ENCODE measurements around the gene PTPRE.

PTPRE gene

GRCh38 chr10:127905001-127905847 lies 1.7 kb upstream of the PTPRE start:
- Histone ChIP-seq H3K9me3 (ENCODE audit: severe bottlenecking) (no peaks in the 10 kb centered on the region), H3K4me1 (ENCODE audit: insufficient read depth, poor library complexity, severe bottlenecking) (peaks cover 11% of the 10 kb centered on the region), H3K27me3 (ENCODE audit: insufficient read depth, poor library complexity, severe bottlenecking) (no peaks in the 10 kb centered on the region), H3K27ac (ENCODE audit: poor library complexity, severe bottlenecking) (no peak overlapping the region), H3K4me3 (ENCODE audit: severe bottlenecking) (no peak overlapping the region), H3K36me3 (ENCODE audit: low read depth) (no peaks in the 10 kb centered on the region)
- ATAC-seq (ENCODE audit: low read depth) (no peak), DNase-seq (ENCODE audit: low spot score) (no peak)
- no peak for TF ChIP-seq CTCF (IDR thresholded peaks at IDR 0.05; ENCODE audit: poor library complexity, severe bottlenecking)

GRCh38 chr10:127905848-127906261 lies 1.0 kb upstream of the PTPRE start:
- Histone ChIP-seq H3K4me1 (ENCODE audit: insufficient read depth, poor library complexity, severe bottlenecking) (peaks cover 11% of the 10 kb centered on the region), H3K27ac (ENCODE audit: poor library complexity, severe bottlenecking) (no peak overlapping the region), H3K36me3 (ENCODE audit: low read depth) (no peaks in the 10 kb centered on the region), H3K4me3 (ENCODE audit: severe bottlenecking) (no peak overlapping the region), H3K9me3 (ENCODE audit: severe bottlenecking) (no peaks in the 10 kb centered on the region), H3K27me3 (ENCODE audit: insufficient read depth, poor library complexity, severe bottlenecking) (no peaks in the 10 kb centered on the region)
- no peak for TF ChIP-seq CTCF (IDR thresholded peaks at IDR 0.05; ENCODE audit: poor library complexity, severe bottlenecking)
- DNase-seq (ENCODE audit: low spot score) (no peak), ATAC-seq (ENCODE audit: low read depth) (no peak)

- DNase-seq (ENCODE audit: low spot score): no peak
- peak overlapping the region; percentile 41 for H3K27ac ChIP-seq (ENCODE audit: poor library complexity, severe bottlenecking)
- H3K4me1 ChIP-seq (ENCODE audit: insufficient read depth, poor library complexity, severe bottlenecking): peaks cover 11% of the 10 kb centered on the region
- no peaks in the 10 kb centered on the region for H3K36me3 ChIP-seq (ENCODE audit: low read depth)
- ATAC-seq (ENCODE audit: low read depth): peak; percentile 31; the same call in 1 of the 3 replicates
- TF ChIP-seq CTCF (IDR thresholded peaks at IDR 0.05; ENCODE audit: poor library complexity, severe bottlenecking): no peak
- H3K27me3 ChIP-seq (ENCODE audit: insufficient read depth, poor library complexity, severe bottlenecking): no peaks in the 10 kb centered on the region
- H3K4me3 ChIP-seq (ENCODE audit: severe bottlenecking): peak overlapping the region; percentile 70
- H3K9me3 ChIP-seq (ENCODE audit: severe bottlenecking): no peaks in the 10 kb centered on the region
These were observed 655 bp downstream of the PTPRE start for GRCh38 chr10:127907411-127908105.

- DNase-seq (ENCODE audit: low spot score): no peak
- ATAC-seq (ENCODE audit: low read depth): peak; percentile 44
- H3K4me3 ChIP-seq (ENCODE audit: severe bottlenecking): peak overlapping the region; percentile 70
- peak overlapping the region; percentile 41 for H3K27ac ChIP-seq (ENCODE audit: poor library complexity, severe bottlenecking)
- H3K27me3 ChIP-seq (ENCODE audit: insufficient read depth, poor library complexity, severe bottlenecking): no peaks in the 10 kb centered on the region
- no peak for TF ChIP-seq CTCF (IDR thresholded peaks at IDR 0.05; ENCODE audit: poor library complexity, severe bottlenecking)
- no peaks in the 10 kb centered on the region for H3K36me3 ChIP-seq (ENCODE audit: low read depth)
- H3K4me1 ChIP-seq (ENCODE audit: insufficient read depth, poor library complexity, severe bottlenecking): peaks cover 11% of the 10 kb centered on the region
- no peaks in the 10 kb centered on the region for H3K9me3 ChIP-seq (ENCODE audit: severe bottlenecking)
These were observed 1.4 kb downstream of the PTPRE start for GRCh38 chr10:127908106-127908958.
